ENCODE measurements around the gene OPALIN. TPM values are rescaled to one million over a fixed set of nuclear protein-coding genes. Genes with fewer than 3 reads are reported as not detected.
"Not testable (repeated sequence)": the region's sequence is repeated elsewhere in the genome, so short reads cannot be mapped to it uniquely, and the experiment has no call there.

The OPALIN gene
- total and polyA plus RNA-seq, 3 experiments from 2014 or later, result not detected

DNA sequence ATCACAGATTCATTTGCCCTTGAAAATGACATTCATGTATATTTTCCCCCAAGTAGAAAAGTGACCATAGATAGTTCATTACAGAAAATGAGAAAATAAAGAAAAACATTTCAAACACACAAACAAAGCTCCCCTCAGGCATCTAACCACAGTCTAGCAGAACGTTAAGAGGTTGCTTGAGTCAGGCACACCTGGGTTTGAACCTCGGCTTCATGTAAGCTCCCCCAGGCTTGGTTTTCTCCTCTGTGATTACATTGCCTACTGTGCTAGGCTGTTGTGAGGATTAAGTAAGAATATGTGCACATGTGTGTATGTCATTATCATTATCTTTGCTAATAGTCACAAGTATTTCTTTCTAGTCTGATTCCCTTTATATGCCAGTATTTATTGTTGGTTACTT is 45.5 kb downstream of the OPALIN start:
- Mint-ChIP-seq H3K27me3 (peaks cover 6 to 64% of the 10 kb centered on the region in 2 donors), H3K27ac (no peak overlapping the region), H3K4me3 (no peak overlapping the region), H3K36me3 (no peaks in the 10 kb centered on the region), H3K4me1 (no peaks in the 10 kb centered on the region), H3K9me3 (no peaks in the 10 kb centered on the region)
- H3K4me1 ChIP-seq (ENCODE audit: insufficient read depth, low read length), result no peaks in the 10 kb centered on the region
- H3K36me3 ChIP-seq (ENCODE audit: insufficient read depth, low read length), result no peaks in the 10 kb centered on the region
- POLR2A ChIA-PET, result no interaction called here
- no peaks in the 10 kb centered on the region for H3K9me3 ChIP-seq (ENCODE audit: low read length)
- H3K27me3 ChIP-seq (ENCODE audit: insufficient read depth, low read length, poor library complexity, severe bottlenecking), result no peaks in the 10 kb centered on the region
- no peak overlapping the region for H3K4me3 ChIP-seq (ENCODE audit: low read length)
- no peak overlapping the region for H3K27ac ChIP-seq (ENCODE audit: low read depth, low read length)
- CTCF ChIA-PET, result interaction anchor here (1.5 kb wide), 1 partner anchor 11 kb away, joined by 3 read pairs; no protein-coding TSS in a partner anchor
- DNase-seq, result no peak

DNA sequence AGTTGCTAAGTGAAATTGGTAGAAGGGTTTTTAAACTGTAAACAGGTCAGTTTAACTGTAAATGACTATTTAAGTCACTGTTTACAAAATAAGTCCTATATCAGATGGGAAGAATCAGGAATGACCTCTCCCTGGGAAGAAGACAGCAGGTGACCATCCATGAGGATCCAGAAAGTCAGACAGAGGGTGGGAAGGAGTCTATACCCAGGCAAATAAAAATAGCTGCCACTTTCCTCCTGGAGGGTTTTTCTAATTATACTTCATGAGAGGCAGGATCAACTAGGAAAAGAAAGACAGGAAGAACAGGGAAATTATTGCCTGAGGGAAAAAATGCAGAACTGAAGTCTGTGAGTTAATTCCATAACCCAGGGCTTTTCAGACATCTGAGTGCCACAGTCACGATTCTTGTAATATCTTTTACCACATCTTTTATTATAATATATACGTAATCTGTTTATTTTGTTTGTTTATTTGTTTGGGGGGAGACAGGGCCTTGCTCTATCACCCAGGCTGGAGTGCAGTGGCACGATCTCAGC is 47.6 kb downstream of the OPALIN start:
- no peak overlapping the region for H3K27ac ChIP-seq (ENCODE audit: low read depth, low read length)
- Mint-ChIP-seq H3K4me1 (no peaks in the 10 kb centered on the region), H3K9me3 (peaks cover 0 to 3% (median 0%) of the 10 kb centered on the region in 5 donors), H3K36me3 (no peaks in the 10 kb centered on the region), H3K27me3 (peaks cover 6 to 62% of the 10 kb centered on the region in 2 donors), H3K4me3 (no peak overlapping the region), H3K27ac (no peak overlapping the region)
- CTCF ChIA-PET, result no interaction called here
- H3K9me3 ChIP-seq (ENCODE audit: low read length), result no peaks in the 10 kb centered on the region
- no peaks in the 10 kb centered on the region for H3K27me3 ChIP-seq (ENCODE audit: insufficient read depth, low read length, poor library complexity, severe bottlenecking)
- H3K36me3 ChIP-seq (ENCODE audit: insufficient read depth, low read length), result no peaks in the 10 kb centered on the region
- DNase-seq, result no peak
- no peak overlapping the region for H3K4me3 ChIP-seq (ENCODE audit: low read length)
- POLR2A ChIA-PET, result no interaction called here
- H3K4me1 ChIP-seq (ENCODE audit: insufficient read depth, low read length), result peaks cover 8% of the 10 kb centered on the region

DNA sequence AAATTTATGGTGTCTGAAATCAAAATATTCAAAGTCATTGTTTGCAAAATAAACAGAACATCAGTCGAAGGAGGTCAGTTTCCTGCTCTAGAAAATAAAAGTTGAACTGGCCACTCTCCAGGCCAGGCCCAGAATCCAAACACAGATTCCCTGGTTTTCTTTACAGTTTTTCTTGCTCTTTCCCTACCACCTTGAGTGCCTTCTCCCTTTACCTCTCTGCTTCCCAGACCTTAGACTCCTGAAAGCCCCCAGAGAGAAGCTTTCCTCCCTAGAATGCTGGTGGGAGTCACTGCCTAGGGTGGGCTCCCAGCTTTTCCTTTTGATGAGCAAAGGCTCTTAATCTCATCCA is 48.5 kb downstream of the OPALIN start:
- H3K9me3 Mint-ChIP-seq, result peaks cover 0 to 3% (median 0%) of the 10 kb centered on the region in 5 donors
- peaks cover 7 to 59% of the 10 kb centered on the region in 2 donors for H3K27me3 Mint-ChIP-seq
- no peak overlapping the region for H3K4me3 Mint-ChIP-seq

DNA sequence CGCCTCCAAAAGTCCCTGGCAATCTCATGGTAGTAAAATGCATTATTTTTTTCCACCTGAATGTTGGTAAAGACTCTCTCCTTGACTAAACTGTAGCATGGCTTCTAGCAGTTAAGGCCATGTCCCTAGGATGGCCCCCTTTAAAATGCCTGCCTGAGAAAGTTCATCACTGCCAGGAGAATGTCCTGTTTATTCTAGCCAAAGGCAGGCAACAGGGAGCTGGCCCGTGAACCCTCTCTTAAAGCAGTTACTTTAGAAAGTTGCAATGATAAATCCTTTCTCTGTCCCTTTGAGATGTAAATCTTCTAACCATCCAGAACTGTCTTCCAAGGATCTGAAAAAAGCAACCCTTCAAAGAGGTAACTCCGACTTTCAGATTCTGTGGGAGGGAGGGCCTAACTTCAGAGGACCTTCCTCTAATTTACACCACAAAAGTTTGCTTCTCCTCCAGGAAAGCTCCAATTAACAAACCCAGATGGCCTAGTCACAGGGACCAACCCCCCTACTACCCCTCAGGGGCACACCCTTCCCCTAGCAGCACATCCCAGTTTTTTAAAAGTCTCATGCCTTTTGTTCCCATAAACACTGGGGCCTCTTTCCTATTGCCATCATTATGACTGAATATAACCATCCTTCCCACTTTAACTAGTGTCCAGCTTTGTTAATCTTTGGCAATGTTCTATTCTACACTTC is 49.0 kb downstream of the OPALIN start:
- POLR2A ChIA-PET, result no interaction called here
- H3K36me3 Mint-ChIP-seq, result no peaks in the 10 kb centered on the region
- H3K27me3 Mint-ChIP-seq, result peaks cover 7 to 57% of the 10 kb centered on the region in 2 donors
- Histone ChIP-seq H3K27ac (ENCODE audit: low read depth, low read length) (no peak overlapping the region), H3K27me3 (ENCODE audit: insufficient read depth, low read length, poor library complexity, severe bottlenecking) (no peaks in the 10 kb centered on the region), H3K4me1 (ENCODE audit: insufficient read depth, low read length) (peaks cover 10% of the 10 kb centered on the region), H3K4me3 (ENCODE audit: low read length) (no peak overlapping the region), H3K9me3 (ENCODE audit: low read length) (no peaks in the 10 kb centered on the region), H3K36me3 (ENCODE audit: insufficient read depth, low read length) (no peaks in the 10 kb centered on the region)
- no peak for DNase-seq
- no peak overlapping the region for H3K27ac Mint-ChIP-seq
- no peaks in the 10 kb centered on the region for H3K4me1 Mint-ChIP-seq
- H3K9me3 Mint-ChIP-seq, result peaks cover 0 to 3% (median 0%) of the 10 kb centered on the region in 5 donors
- no peak overlapping the region for H3K4me3 Mint-ChIP-seq
- CTCF ChIA-PET, result no interaction called here

More for the DNA sequence above, 48.5 kb downstream of the OPALIN start:
- H3K27me3 ChIP-seq (ENCODE audit: insufficient read depth, low read length, poor library complexity, severe bottlenecking), result no peaks in the 10 kb centered on the region
- no peak overlapping the region for H3K27ac ChIP-seq (ENCODE audit: low read depth, low read length)
- no peaks in the 10 kb centered on the region for H3K9me3 ChIP-seq (ENCODE audit: low read length)
- ChIA-PET POLR2A (no interaction called here), CTCF (no interaction called here)
- Mint-ChIP-seq H3K4me1 (no peaks in the 10 kb centered on the region), H3K27ac (no peak overlapping the region), H3K36me3 (no peaks in the 10 kb centered on the region)
- peaks cover 10% of the 10 kb centered on the region for H3K4me1 ChIP-seq (ENCODE audit: insufficient read depth, low read length)
- no peak overlapping the region for H3K4me3 ChIP-seq (ENCODE audit: low read length)
- no peak for DNase-seq
- H3K36me3 ChIP-seq (ENCODE audit: insufficient read depth, low read length), result no peaks in the 10 kb centered on the region

DNA sequence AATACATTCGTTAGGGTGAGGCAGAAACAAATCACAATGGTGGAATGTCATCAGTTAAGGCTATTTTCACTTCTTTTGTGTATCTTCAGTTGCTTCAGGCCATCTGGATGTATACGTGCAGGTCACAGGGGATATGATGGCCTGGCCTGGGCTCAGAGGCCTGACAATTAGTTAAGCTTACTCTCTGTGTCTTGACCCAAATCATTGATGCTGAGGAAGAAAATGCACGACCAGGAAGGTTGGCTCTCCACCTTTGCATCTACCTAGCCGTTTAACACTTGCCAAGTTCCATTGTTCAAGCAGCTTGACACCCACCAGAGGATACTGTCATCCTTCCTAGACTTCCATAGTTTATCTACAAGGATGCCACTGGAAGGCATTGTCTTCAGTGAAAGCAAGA is 49.9 kb downstream of the OPALIN start:
- not testable (repeated sequence) for H3K36me3 ChIP-seq (ENCODE audit: insufficient read depth, low read length)

DNA sequence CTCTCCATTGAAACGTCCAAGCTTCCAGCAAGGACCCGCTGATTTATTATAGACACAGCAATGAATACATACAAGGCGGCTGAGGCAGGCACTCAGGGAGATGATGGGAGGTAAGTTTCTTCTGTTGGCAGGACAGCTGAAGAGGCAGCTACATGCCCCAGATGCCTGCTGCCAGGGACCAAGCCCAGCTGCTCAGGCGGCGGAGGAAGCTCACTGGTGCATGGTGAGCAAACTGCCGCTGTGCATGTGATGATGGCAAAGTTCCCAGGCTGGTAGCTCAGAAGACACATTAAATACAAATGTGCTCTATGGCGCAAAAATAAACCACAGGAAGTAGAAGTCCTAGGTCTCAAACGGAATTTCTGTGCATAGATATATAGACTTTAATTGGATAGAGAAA is 52.3 kb downstream of the OPALIN start:
- Histone ChIP-seq H3K4me3 (ENCODE audit: low read length) (no peak overlapping the region), H3K36me3 (ENCODE audit: insufficient read depth, low read length) (no peaks in the 10 kb centered on the region), H3K27me3 (ENCODE audit: insufficient read depth, low read length, poor library complexity, severe bottlenecking) (peaks cover 4% of the 10 kb centered on the region), H3K9me3 (ENCODE audit: low read length) (no peaks in the 10 kb centered on the region), H3K27ac (ENCODE audit: low read depth, low read length) (no peak overlapping the region), H3K4me1 (ENCODE audit: insufficient read depth, low read length) (peaks cover 13% of the 10 kb centered on the region)
- Mint-ChIP-seq H3K4me1 (no peaks in the 10 kb centered on the region), H3K27me3 (peaks cover 5 to 60% of the 10 kb centered on the region in 2 donors), H3K9me3 (peaks cover 0 to 3% (median 0%) of the 10 kb centered on the region in 5 donors), H3K4me3 (no peak overlapping the region), H3K27ac (no peak overlapping the region), H3K36me3 (no peaks in the 10 kb centered on the region)
- POLR2A ChIA-PET, result no interaction called here
- DNase-seq, result no peak
- CTCF ChIA-PET, result no interaction called here

More for the DNA sequence above, 49.9 kb downstream of the OPALIN start:
- POLR2A ChIA-PET; H3K27ac ChIP-seq (ENCODE audit: low read depth, low read length); H3K36me3 Mint-ChIP-seq; H3K4me1 Mint-ChIP-seq; H3K4me3 Mint-ChIP-seq; H3K9me3 ChIP-seq (ENCODE audit: low read length); H3K4me3 ChIP-seq (ENCODE audit: low read length); H3K27ac Mint-ChIP-seq; H3K27me3 ChIP-seq (ENCODE audit: insufficient read depth, low read length, poor library complexity, severe bottlenecking); H3K4me1 ChIP-seq (ENCODE audit: insufficient read depth, low read length); CTCF ChIA-PET; H3K9me3 Mint-ChIP-seq; DNase-seq: not testable (repeated sequence)
- H3K27me3 Mint-ChIP-seq, result peaks cover 7 to 59% of the 10 kb centered on the region in 2 donors

GRCh38 chr10:96305019-96305418 is 53.8 kb downstream of the OPALIN start:
- Mint-ChIP-seq H3K9me3 (peaks cover 0 to 3% (median 0%) of the 10 kb centered on the region in 5 donors), H3K4me1 (no peaks in the 10 kb centered on the region), H3K36me3 (no peaks in the 10 kb centered on the region), H3K4me3 (no peak overlapping the region), H3K27me3 (peaks cover 12 to 70% of the 10 kb centered on the region in 2 donors), H3K27ac (no peak overlapping the region)
- DNase-seq, result no peak
- CTCF ChIA-PET, result no interaction called here
- Histone ChIP-seq H3K27ac (ENCODE audit: low read depth, low read length) (no peak overlapping the region), H3K9me3 (ENCODE audit: low read length) (no peaks in the 10 kb centered on the region), H3K4me1 (ENCODE audit: insufficient read depth, low read length) (peaks cover 26% of the 10 kb centered on the region), H3K27me3 (ENCODE audit: insufficient read depth, low read length, poor library complexity, severe bottlenecking) (peaks cover 4% of the 10 kb centered on the region), H3K4me3 (ENCODE audit: low read length) (no peak overlapping the region), H3K36me3 (ENCODE audit: insufficient read depth, low read length) (no peaks in the 10 kb centered on the region)
- POLR2A ChIA-PET, result no interaction called here

GRCh38 chr10:96304230-96304629 is 54.6 kb downstream of the OPALIN start, which contains the start of gene DNTT:
DNTT (plus strand) TSS chr10:96304434; CDS start chr10:96304498, 64 bp downstream.
- no peak within 1 kb of the TSS for H3K27ac ChIP-seq (ENCODE audit: low read depth, low read length)
- peaks cover 33% of the 10 kb centered on the region for H3K4me1 ChIP-seq (ENCODE audit: insufficient read depth, low read length)
- H3K4me3 ChIP-seq (ENCODE audit: low read length), result no peak within 1 kb of the TSS
- H3K36me3 ChIP-seq (ENCODE audit: insufficient read depth, low read length), result no peaks in the 10 kb centered on the region
- no peaks in the 10 kb centered on the region for H3K9me3 ChIP-seq (ENCODE audit: low read length)
- H3K4me3 Mint-ChIP-seq, result no peak within 1 kb of the TSS
- no peaks in the 10 kb centered on the region for H3K36me3 Mint-ChIP-seq
- H3K9me3 Mint-ChIP-seq, result peaks cover 0 to 3% (median 0%) of the 10 kb centered on the region in 5 donors
- peaks cover 4% of the 10 kb centered on the region for H3K27me3 ChIP-seq (ENCODE audit: insufficient read depth, low read length, poor library complexity, severe bottlenecking)
- no peak for DNase-seq
- H3K27ac Mint-ChIP-seq, result no peak within 1 kb of the TSS
- ChIA-PET POLR2A (no interaction called here), CTCF (no interaction called here)
- peaks cover 12 to 74% of the 10 kb centered on the region in 2 donors for H3K27me3 Mint-ChIP-seq
- peaks cover 5 to 7% (median 6%) of the 10 kb centered on the region in 3 donors for H3K4me1 Mint-ChIP-seq
